ENCODE data around the gene NDUFA13.

DNA sequence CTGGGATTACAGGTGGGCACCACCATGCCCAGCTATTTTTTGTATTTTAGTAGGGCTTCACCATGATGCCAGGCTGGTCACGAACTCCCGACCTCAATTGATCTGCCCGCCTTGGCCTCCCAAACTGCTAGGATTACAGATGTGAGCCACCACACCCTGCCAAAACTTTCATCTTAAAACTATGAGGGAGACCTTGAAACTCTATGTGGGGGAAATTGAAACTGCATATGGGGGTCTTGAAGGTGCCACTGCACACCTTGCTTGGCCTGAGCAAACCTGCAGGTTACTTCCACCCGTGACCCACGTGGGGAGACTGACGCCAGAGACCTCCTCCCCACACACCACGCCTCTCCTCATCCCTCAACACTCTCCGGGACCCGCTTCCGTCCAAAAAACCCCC lies 37.6 kb downstream of the NDUFA13 start:
- TF ChIP-seq, protein P1, sequence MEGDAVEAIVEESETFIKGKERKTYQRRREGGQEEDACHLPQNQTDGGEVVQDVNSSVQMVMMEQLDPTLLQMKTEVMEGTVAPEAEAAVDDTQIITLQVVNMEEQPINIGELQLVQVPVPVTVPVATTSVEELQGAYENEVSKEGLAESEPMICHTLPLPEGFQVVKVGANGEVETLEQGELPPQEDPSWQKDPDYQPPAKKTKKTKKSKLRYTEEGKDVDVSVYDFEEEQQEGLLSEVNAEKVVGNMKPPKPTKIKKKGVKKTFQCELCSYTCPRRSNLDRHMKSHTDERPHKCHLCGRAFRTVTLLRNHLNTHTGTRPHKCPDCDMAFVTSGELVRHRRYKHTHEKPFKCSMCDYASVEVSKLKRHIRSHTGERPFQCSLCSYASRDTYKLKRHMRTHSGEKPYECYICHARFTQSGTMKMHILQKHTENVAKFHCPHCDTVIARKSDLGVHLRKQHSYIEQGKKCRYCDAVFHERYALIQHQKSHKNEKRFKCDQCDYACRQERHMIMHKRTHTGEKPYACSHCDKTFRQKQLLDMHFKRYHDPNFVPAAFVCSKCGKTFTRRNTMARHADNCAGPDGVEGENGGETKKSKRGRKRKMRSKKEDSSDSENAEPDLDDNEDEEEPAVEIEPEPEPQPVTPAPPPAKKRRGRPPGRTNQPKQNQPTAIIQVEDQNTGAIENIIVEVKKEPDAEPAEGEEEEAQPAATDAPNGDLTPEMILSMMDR (conservative IDR thresholded peaks at IDR 0.05 in 1 of 2, IDR thresholded peaks at IDR 0.05 in 1 of 2; ENCODE audit: extremely low read depth in 1 of 2, insufficient read depth in 1 of 2, low read depth in 1 of 2, low read length in 2 of 2) = no peak
- TF ChIP-seq EZH2 (IDR thresholded peaks at IDR 0.05; ENCODE audit: borderline replicate concordance, low read length) = no peak
